Epithelial cell of proximal tubule (primary cell): ENCODE results near the gene NOC4L. TPM values are rescaled to one million over a fixed set of nuclear protein-coding genes. Genes with fewer than 3 reads are reported as not detected.
A peak's percentile ranks its signal among the peaks of the same experiment; 100 is the strongest.

ENCODE experiments used
- DNase-seq: peaks from one replicate; pipeline ENCODE4 v3.0.0-alpha.2; 2011; ENCODE audit warnings: low read depth
- H3K4me3 ChIP-seq: 2 replicates; pipeline ENCODE4 v1.5.1; 2011; ENCODE audit warnings: low read depth, mild to moderate bottlenecking, low read length
- CTCF ChIP-seq: conservative IDR thresholded peaks from 2 replicates; pipeline ENCODE4 v1.5.1; 2012; ENCODE audit warnings: low read depth, mild to moderate bottlenecking, low read length
- total RNA-seq: library from RNA; depleted of rRNA; stranded (reverse); fragments of >200 nt; gene quantifications from 2 replicates; pipeline ENCODE4 v1.2.3, GENCODE V29; 2015

NOC4L gene
- total RNA-seq, 1 donor from 2014 or later = 45.0 TPM

GRCh38 chr12:132186208-132186856 is 42.1 kb downstream of the NOC4L start:
- no peak overlapping the region for H3K4me3 ChIP-seq
- no peak for TF ChIP-seq CTCF
- DNase-seq = no peak

GRCh38 chr12:132186857-132187620 is 42.8 kb downstream of the NOC4L start:
- no peak for DNase-seq
- TF ChIP-seq CTCF = no peak
- H3K4me3 ChIP-seq = no peak overlapping the region

- no peak for TF ChIP-seq CTCF
- no peak overlapping the region for H3K4me3 ChIP-seq
- DNase-seq = no peak
Observed at GRCh38 chr12:132187646-132188450, 43.6 kb downstream of the NOC4L start.

- no peak for TF ChIP-seq CTCF
- DNase-seq = no peak
- H3K4me3 ChIP-seq = no peak overlapping the region
Observed at GRCh38 chr12:132188451-132188901, 44.2 kb downstream of the NOC4L start.

- DNase-seq = no peak
- TF ChIP-seq CTCF = no peak
- H3K4me3 ChIP-seq = peak overlapping the region; percentile 59
Observed at GRCh38 chr12:132188916-132189325, 44.7 kb downstream of the NOC4L start.

- no peak for DNase-seq
- no peak for TF ChIP-seq CTCF
Observed at GRCh38 chr12:132189378-132190011, 45.2 kb downstream of the NOC4L start.

More at GRCh38 chr12:132189378-132190011, 45.2 kb downstream of the NOC4L start:
- peak overlapping the region; percentile 59 for H3K4me3 ChIP-seq
